ENCODE results near the gene CNGA4. TPM values are rescaled to one million over a fixed set of nuclear protein-coding genes. Genes with fewer than 3 reads are reported as not detected.

The CNGA4 gene
- total RNA-seq, 4 donors from 2014 or later = 0.59 TPM; not detected in 3

DNA sequence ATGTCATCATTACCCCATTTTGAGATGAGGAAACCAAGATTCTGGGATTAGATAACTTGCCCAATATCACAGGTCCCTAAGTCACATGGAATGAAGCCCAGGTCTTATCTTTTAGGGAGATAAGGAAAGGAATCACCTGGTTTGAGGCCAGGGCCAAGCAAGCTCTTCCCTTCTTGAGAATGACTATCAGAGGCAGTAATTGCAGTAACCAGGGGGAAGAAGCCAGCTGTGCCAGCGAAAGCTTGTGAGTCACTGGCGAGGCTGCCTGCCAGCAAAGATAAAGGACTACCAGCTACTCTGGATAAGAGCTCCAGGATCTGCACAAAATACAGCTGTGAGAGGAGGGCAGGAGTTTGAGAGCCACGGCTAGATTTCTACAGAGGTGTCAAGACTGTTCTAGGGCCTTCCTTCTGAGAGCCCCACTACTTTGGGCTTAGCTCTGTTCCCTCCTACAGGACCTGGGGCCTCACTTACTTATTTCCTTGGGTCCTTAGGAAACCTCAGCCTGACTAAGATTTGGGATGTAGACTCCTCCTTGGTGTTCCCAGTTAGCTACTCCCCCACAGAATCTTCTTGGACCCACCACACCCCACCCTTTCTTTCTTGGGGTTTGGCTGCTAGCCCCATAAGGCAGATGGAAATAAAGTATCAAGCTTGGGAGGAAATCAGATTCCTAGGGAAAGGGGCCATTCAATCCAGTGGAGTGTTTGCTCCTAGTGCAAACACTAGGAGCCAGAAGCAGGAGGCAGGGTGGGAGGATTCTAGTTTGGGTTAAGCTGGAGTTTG lies 11.1 kb downstream of the CNGA4 start:
- H3K4me3 ChIP-seq = no peak overlapping the region
- no peak overlapping the region for H3K27ac ChIP-seq
- no peaks in the 10 kb centered on the region for H3K9me3 ChIP-seq
- H3K36me3 ChIP-seq = no peaks in the 10 kb centered on the region
- WGBS, 2 donors = 63 to 72% methylated on average over 3 of the region's 3 CpGs
- peaks cover 0 to 12% (median 0%) of the 10 kb centered on the region in 4 donors for H3K4me1 ChIP-seq
- DNase-seq (ENCODE audit: low spot score in 2 of 2) = no peak
- no peaks in the 10 kb centered on the region for H3K27me3 ChIP-seq
- TF ChIP-seq POLR2A (IDR thresholded peaks at IDR 0.05) = no peak
- no peak for TF ChIP-seq EP300 (IDR thresholded peaks at IDR 0.05)
- no peak for TF ChIP-seq CTCF (IDR thresholded peaks at IDR 0.05)

DNA sequence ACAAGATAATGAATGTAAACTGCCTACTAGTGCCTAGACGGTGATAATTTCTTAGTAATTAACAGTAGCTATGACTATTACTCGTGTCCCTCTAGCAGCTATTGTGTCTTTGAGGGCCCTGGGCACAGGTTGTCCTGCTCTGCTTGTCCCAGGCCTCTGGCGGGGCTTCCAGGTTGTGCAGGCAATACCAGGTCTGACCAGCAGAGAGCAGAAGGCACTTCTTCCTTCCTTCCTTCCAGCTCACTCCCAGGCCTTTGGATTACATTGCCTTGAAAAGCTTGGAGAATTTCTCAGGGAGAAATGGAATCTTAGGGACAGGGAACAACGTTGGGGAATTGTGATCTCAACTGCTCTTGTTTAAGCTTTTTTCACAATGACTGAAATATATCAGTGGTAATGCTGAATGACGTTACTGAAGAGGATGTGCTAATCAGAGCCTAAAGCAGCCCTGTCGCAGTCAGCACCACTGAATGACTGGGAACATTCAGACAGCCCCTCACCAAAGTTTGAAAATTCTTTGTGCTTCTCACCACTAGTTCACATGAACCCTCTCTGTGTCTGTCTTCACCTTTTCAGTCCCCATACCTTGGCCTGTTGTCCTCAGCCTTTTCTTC lies 12.3 kb downstream of the CNGA4 start:
- H3K27me3 ChIP-seq = peaks cover 0 to 7% of the 10 kb centered on the region in 2 donors
- TF ChIP-seq CTCF (IDR thresholded peaks at IDR 0.05) = peak; percentile 60 to 93 (median 84)
- no peak for TF ChIP-seq EP300 (IDR thresholded peaks at IDR 0.05)
- TF ChIP-seq POLR2A (IDR thresholded peaks at IDR 0.05) = no peak
- peaks cover 0 to 12% (median 0%) of the 10 kb centered on the region in 4 donors for H3K4me1 ChIP-seq
- no peaks in the 10 kb centered on the region for H3K9me3 ChIP-seq
- H3K4me3 ChIP-seq = no peak overlapping the region
- DNase-seq (ENCODE audit: low spot score in 2 of 2) = peak; percentile 47 to 62
- no peaks in the 10 kb centered on the region for H3K36me3 ChIP-seq
- peak overlapping the region in 3 of 4 donors; percentile 13 to 65 (median 25) for H3K27ac ChIP-seq
- 38 to 49% methylated on average over 6 of the region's 6 CpGs for WGBS, 2 donors

DNA sequence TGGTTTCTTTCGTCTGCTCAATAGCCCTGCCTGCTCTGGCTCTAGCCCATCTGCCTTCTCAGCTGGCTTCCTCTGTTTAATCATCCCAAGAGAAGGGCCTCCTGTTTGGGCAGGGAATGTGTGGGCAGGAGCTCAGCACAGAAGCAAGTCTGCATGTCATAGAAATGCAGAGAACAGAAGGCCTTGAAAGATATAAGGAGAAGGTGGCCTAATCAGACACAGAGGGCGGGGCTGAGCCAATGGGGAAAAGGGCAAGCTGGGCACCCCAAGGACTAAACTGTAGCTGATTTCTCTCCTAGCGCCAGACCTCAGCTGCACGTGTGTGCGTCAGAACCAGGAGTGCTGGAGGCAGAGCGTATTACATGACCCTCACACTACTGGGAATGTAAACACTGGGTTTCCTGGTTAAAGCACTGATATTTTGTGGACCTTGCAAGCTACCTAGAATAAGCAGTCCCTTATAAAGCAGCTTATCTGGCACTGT lies 13.1 kb downstream of the CNGA4 start:
- Histone ChIP-seq H3K9me3 (no peaks in the 10 kb centered on the region), H3K4me3 (no peak overlapping the region), H3K4me1 (peaks cover 0 to 12% (median 0%) of the 10 kb centered on the region in 4 donors), H3K27ac (peak overlapping the region in 2 of 4 donors; percentile 13 to 65), H3K27me3 (peaks cover 0 to 9% of the 10 kb centered on the region in 2 donors), H3K36me3 (no peaks in the 10 kb centered on the region)
- 75% methylated on average over 6 of the region's 6 CpGs for WGBS, 2 donors
- TF ChIP-seq POLR2A (IDR thresholded peaks at IDR 0.05) (no peak), EP300 (IDR thresholded peaks at IDR 0.05) (no peak), CTCF (IDR thresholded peaks at IDR 0.05) (no peak)
- DNase-seq (ENCODE audit: low spot score in 2 of 2) = no peak

DNA sequence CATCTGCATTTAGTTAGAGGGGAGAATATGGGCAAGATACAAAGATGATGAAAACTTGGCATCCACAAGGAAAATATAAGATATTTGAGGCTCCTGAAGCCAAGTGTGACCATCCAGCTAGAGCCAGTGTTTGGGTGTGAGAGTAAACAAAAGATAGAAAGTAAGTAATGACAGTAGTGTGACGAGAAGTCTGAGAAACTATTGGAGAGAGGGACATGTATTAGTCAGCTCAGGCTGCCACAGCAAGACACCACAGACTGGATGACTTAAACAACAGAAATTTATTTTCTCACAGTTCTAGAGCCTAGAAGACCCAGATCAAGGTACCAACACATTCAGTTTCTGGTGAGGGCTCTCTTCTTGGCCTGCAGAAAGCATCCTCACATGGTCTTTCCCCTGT lies 14.3 kb downstream of the CNGA4 start:
- Histone ChIP-seq H3K4me1 (peaks cover 0 to 12% (median under 1%) of the 10 kb centered on the region in 4 donors), H3K27ac (no peak overlapping the region), H3K27me3 (peaks cover 0 to 20% of the 10 kb centered on the region in 2 donors), H3K9me3 (no peaks in the 10 kb centered on the region), H3K36me3 (no peaks in the 10 kb centered on the region), H3K4me3 (no peak overlapping the region)
- TF ChIP-seq CTCF (IDR thresholded peaks at IDR 0.05) (no peak), EP300 (IDR thresholded peaks at IDR 0.05) (no peak), POLR2A (IDR thresholded peaks at IDR 0.05) (no peak)
- no peak for DNase-seq (ENCODE audit: low spot score in 2 of 2)
- WGBS, 2 donors = 84 to 95% methylated on average over 1 of the region's 1 CpG

DNA sequence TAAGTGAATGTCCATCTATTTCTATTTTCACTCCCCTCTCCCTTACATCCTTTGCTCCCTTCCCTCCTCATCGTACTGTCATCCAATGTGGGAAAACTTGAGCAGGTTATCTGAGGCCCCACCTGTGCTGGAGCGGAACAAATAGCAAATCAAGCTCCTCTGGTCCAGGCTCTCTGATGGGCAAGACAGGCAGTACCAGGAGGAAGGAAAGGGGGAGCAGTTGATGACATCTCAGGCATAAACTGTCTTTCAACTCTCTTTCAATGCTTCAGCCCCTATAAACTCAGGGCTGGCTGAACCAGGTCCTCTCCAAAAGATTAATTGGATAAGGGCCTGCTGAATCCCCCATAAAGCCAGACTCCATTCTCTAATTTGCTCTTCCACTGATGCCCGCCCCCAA lies 19.3 kb downstream of the CNGA4 start:
- H3K36me3 ChIP-seq = no peaks in the 10 kb centered on the region
- no peak overlapping the region for H3K27ac ChIP-seq
- DNase-seq (ENCODE audit: low spot score in 2 of 2) = no peak
- H3K27me3 ChIP-seq = peaks cover 0 to 58% of the 10 kb centered on the region in 2 donors
- H3K4me3 ChIP-seq = no peak overlapping the region
- no peak for TF ChIP-seq POLR2A (IDR thresholded peaks at IDR 0.05)
- no peak for TF ChIP-seq EP300 (IDR thresholded peaks at IDR 0.05)
- TF ChIP-seq CTCF (IDR thresholded peaks at IDR 0.05) = no peak
- no peaks in the 10 kb centered on the region for H3K9me3 ChIP-seq
- WGBS, 2 donors = 81 to 82% methylated on average over 3 of the region's 3 CpGs
- H3K4me1 ChIP-seq = peaks cover 0 to 19% (median 17%) of the 10 kb centered on the region in 4 donors

All from tibial nerve (tissue), 4 donors.